Spleen (tissue), 7 donors: ENCODE data around the gene FGF4.

Experiments
- POLR2A ChIP-seq, 3 donors: fragments of 450-650 bp; IDR thresholded peaks; one replicate each; pipeline ENCODE4 v1.5.1; 2017; ENCODE audit warnings: antibody characterized with exemption in 3 of 3, mild to moderate bottlenecking in 1 of 3
- POLR2AphosphoS5 ChIP-seq, 3 donors: sonication (generic); formaldehyde crosslinking; IDR thresholded peaks; one replicate each; pipeline ENCODE4 v1.5.1; 2017; ENCODE audit warnings: antibody characterized with exemption in 3 of 3
- TF ChIP-seq, protein P1 (sequence below), 11 experiments: fragments of 200-600 bp in 7 of 11; fragments of 450-650 bp in 4 of 11; sonication (generic) in 4 of 11; IDR thresholded peaks in 8 of 11; conservative IDR thresholded peaks in 3 of 11; 1 replicate in 7 of 11; 2 replicates in 4 of 11; pipeline versions ENCODE4 v1.4.0 to v1.8.0; 2016 to 2021; ENCODE audit warnings: antibody characterized with exemption in 11 of 11, inconsistent platforms in 4 of 11, mild to moderate bottlenecking in 1 of 11
- donor health status: DM: no; HTN: no; CAD: no; lungs with moderate emphysema.
- donor health status: DM: no; HTN: no; CAD: no.
- donor health status: DM: no; HTN: no; CAD: no.

DNA sequence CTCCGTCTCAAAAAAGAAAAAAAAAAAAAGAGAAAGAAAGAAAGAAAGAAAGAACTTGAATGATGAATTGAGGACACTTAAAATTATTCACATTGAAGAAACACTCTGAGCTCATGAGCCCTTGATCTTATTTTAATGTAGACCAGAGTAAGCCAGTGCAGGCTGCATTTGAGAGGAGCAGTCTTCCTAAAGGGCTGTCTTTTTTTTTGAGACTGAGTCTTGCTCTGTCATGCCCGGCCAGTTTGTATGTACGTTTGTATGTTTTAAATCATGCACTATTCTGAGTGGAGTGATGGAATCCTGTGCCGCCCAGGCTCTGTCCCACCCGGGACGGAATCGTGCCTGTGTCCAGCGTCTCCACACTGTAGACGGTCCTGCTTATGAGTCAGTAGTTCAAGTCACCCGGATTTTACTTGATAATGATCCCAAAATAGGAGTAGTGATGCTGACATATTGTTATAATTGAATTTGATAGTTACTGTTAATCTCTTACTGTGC, 9.6 kb downstream of the FGF4 start:
- TF ChIP-seq, protein P1, sequence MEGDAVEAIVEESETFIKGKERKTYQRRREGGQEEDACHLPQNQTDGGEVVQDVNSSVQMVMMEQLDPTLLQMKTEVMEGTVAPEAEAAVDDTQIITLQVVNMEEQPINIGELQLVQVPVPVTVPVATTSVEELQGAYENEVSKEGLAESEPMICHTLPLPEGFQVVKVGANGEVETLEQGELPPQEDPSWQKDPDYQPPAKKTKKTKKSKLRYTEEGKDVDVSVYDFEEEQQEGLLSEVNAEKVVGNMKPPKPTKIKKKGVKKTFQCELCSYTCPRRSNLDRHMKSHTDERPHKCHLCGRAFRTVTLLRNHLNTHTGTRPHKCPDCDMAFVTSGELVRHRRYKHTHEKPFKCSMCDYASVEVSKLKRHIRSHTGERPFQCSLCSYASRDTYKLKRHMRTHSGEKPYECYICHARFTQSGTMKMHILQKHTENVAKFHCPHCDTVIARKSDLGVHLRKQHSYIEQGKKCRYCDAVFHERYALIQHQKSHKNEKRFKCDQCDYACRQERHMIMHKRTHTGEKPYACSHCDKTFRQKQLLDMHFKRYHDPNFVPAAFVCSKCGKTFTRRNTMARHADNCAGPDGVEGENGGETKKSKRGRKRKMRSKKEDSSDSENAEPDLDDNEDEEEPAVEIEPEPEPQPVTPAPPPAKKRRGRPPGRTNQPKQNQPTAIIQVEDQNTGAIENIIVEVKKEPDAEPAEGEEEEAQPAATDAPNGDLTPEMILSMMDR (IDR thresholded peaks at IDR 0.05 in 8 of 11, conservative IDR thresholded peaks at IDR 0.05 in 3 of 11), result no peak
- TF ChIP-seq POLR2A (IDR thresholded peaks at IDR 0.05), result no peak
- TF ChIP-seq POLR2AphosphoS5 (IDR thresholded peaks at IDR 0.05), result no peak
